ENCODE data around the gene PTPRD. TPM values are rescaled to one million over a fixed set of nuclear protein-coding genes. Genes with fewer than 3 reads are reported as not detected.

PTPRD gene
- total and polyA plus RNA-seq, 2 of the 4 experiments (the other 2 are of a cell fraction), result 0.07 to 0.18 TPM

DNA sequence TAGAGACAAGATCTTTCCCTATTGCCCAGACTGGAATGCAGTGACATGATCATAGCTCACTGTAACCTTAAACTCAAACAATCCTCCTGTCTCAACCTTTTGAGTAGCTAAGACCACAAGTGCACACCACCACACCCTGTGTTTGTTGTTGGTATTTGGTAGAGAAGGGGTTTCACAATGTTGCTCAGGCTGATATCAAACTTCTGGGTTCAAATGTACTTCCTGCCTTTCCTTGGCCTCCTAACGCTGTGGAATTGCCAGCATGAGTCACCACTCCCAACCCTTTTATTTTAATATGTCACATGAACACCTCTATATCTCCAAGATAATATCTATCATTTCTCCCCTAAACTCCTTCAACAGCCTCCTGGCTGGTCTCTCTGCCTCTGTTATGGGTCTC lies 719.0 kb downstream of the PTPRD start:
- H2BK120ac ChIP-seq (ENCODE audit: low read depth, low read length), result no peak overlapping the region
- no peak overlapping the region for H4K91ac ChIP-seq (ENCODE audit: insufficient read depth, low read depth, low read length)
- H3K4ac ChIP-seq (ENCODE audit: low read depth, low read length), result no peak overlapping the region
- no peak overlapping the region for H3K9ac ChIP-seq (ENCODE audit: low read depth, low read length)
- no peak overlapping the region for H3K4me3 ChIP-seq (ENCODE audit: insufficient read depth, low read depth, low read length)
- H2AFZ ChIP-seq (replicated peaks; ENCODE audit: low read length, poor library complexity), result no peak overlapping the region
- dilution Hi-C loops (cut with HindIII; ENCODE audit: low sequenced_read_pairs, unreplicated experiment), result no loop called here
- H3K27ac ChIP-seq (ENCODE audit: insufficient read depth, low read length), result no peak overlapping the region
- H3K9me1 ChIP-seq (ENCODE audit: insufficient read depth, low read length), result no peaks in the 10 kb centered on the region
- no peak overlapping the region for H3K14ac ChIP-seq (replicated peaks; ENCODE audit: low read depth, low read length)
- ChIA-PET POLR2A (ENCODE audit: unreplicated experiment) (no interaction called here), CTCF (no interaction called here)
- H3K36me3 ChIP-seq (ENCODE audit: control insufficient read depth, insufficient read depth, low read length), result no peaks in the 10 kb centered on the region
- no peak overlapping the region for H4K5ac ChIP-seq (ENCODE audit: low read depth, low read length)
- H2AK5ac ChIP-seq (ENCODE audit: low read depth, low read length), result no peak overlapping the region
- ATAC-seq (ENCODE audit: low read depth) (no peak), DNase-seq (no peak)
- no peaks in the 10 kb centered on the region for H3K4me1 ChIP-seq (ENCODE audit: control insufficient read depth, insufficient read depth, low read length)
- no peak overlapping the region for H4K8ac ChIP-seq (ENCODE audit: low read depth in 2 of 2, low read length in 2 of 2)
- TF ChIP-seq CHD1 (IDR thresholded peaks at IDR 0.05; ENCODE audit: low read depth, low read length) (no peak), MXI1 (IDR thresholded peaks at IDR 0.05; ENCODE audit: borderline replicate concordance, low read depth, low read length) (no peak), FOS (IDR thresholded peaks at IDR 0.05; ENCODE audit: low read depth, low read length) (no peak), POLR2A (IDR thresholded peaks at IDR 0.05; ENCODE audit: low read depth, low read length) (no peak), SMC3 (IDR thresholded peaks at IDR 0.05; ENCODE audit: low read depth, low read length) (no peak), CEBPB (IDR thresholded peaks at IDR 0.05; ENCODE audit: low read depth, low read length) (no peak), NFE2L2 (IDR thresholded peaks at IDR 0.05; ENCODE audit: low read depth, low read length) (no peak), MAZ (IDR thresholded peaks at IDR 0.05; ENCODE audit: borderline replicate concordance, low read depth, low read length) (no peak), RCOR1 (IDR thresholded peaks at IDR 0.05; ENCODE audit: insufficient replicate concordance, low read length) (no peak), MAFK (IDR thresholded peaks at IDR 0.05; ENCODE audit: low read depth, low read length) (no peak), RAD21 (IDR thresholded peaks at IDR 0.05; ENCODE audit: low read length) (no peak), RFX5 (IDR thresholded peaks at IDR 0.05; ENCODE audit: low read depth, low read length) (no peak), BHLHE40 (IDR thresholded peaks at IDR 0.05; ENCODE audit: low read depth, low read length) (no peak)
- TF ChIP-seq, protein P1, sequence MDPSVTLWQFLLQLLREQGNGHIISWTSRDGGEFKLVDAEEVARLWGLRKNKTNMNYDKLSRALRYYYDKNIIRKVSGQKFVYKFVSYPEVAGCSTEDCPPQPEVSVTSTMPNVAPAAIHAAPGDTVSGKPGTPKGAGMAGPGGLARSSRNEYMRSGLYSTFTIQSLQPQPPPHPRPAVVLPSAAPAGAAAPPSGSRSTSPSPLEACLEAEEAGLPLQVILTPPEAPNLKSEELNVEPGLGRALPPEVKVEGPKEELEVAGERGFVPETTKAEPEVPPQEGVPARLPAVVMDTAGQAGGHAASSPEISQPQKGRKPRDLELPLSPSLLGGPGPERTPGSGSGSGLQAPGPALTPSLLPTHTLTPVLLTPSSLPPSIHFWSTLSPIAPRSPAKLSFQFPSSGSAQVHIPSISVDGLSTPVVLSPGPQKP (IDR thresholded peaks at IDR 0.05; ENCODE audit: borderline replicate concordance, low read depth, low read length), result no peak
- TF ChIP-seq, protein P2, sequence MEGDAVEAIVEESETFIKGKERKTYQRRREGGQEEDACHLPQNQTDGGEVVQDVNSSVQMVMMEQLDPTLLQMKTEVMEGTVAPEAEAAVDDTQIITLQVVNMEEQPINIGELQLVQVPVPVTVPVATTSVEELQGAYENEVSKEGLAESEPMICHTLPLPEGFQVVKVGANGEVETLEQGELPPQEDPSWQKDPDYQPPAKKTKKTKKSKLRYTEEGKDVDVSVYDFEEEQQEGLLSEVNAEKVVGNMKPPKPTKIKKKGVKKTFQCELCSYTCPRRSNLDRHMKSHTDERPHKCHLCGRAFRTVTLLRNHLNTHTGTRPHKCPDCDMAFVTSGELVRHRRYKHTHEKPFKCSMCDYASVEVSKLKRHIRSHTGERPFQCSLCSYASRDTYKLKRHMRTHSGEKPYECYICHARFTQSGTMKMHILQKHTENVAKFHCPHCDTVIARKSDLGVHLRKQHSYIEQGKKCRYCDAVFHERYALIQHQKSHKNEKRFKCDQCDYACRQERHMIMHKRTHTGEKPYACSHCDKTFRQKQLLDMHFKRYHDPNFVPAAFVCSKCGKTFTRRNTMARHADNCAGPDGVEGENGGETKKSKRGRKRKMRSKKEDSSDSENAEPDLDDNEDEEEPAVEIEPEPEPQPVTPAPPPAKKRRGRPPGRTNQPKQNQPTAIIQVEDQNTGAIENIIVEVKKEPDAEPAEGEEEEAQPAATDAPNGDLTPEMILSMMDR (conservative IDR thresholded peaks at IDR 0.05; ENCODE audit: low read depth, low read length), result no peak
- TF ChIP-seq, protein P3, sequence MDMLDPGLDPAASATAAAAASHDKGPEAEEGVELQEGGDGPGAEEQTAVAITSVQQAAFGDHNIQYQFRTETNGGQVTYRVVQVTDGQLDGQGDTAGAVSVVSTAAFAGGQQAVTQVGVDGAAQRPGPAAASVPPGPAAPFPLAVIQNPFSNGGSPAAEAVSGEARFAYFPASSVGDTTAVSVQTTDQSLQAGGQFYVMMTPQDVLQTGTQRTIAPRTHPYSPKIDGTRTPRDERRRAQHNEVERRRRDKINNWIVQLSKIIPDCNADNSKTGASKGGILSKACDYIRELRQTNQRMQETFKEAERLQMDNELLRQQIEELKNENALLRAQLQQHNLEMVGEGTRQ (IDR thresholded peaks at IDR 0.05; ENCODE audit: low read depth, low read length), result no peak
- no peaks in the 10 kb centered on the region for H3K79me1 ChIP-seq (ENCODE audit: low read depth in 1 of 2, low read length in 2 of 2)
- in situ Hi-C loops (cut with MboI; ENCODE audit: low sequenced_read_pairs), result no loop called here
- H2AK9ac ChIP-seq (replicated peaks; ENCODE audit: low read depth, low read length, poor library complexity), result no peak overlapping the region
- no peak overlapping the region for H3K4me2 ChIP-seq (ENCODE audit: low read depth, low read length)
- no peak overlapping the region for H3K23ac ChIP-seq (ENCODE audit: low read depth, low read length)
- H2BK15ac ChIP-seq (ENCODE audit: low read depth, low read length), result no peak overlapping the region
- intact Hi-C loops (cut with micrococcal nuclease), result no loop called here
- no peak overlapping the region for H2BK20ac ChIP-seq (ENCODE audit: low read depth, low read length)
- no peaks in the 10 kb centered on the region for H4K20me1 ChIP-seq (ENCODE audit: insufficient read depth, low read length)
- H3K9me3 ChIP-seq (ENCODE audit: control insufficient read depth, insufficient read depth, low read length), result no peaks in the 10 kb centered on the region
- no TSS peak for BruUV-seq (replicated peaks)
- no peak overlapping the region for H2BK5ac ChIP-seq (ENCODE audit: low read depth, low read length, poor library complexity, severe bottlenecking)
- no peak overlapping the region for H3K18ac ChIP-seq (ENCODE audit: low read depth, low read length)
- no peak overlapping the region for H3K56ac ChIP-seq (ENCODE audit: extremely low read depth, insufficient read depth, low read length)
- no CpG with 5 or more reads among the region's 1 CpG for WGBS, 2 experiments (ENCODE audit: extremely low coverage in 2 of 2, insufficient read length in 1 of 2)
- no peaks in the 10 kb centered on the region for H3K27me3 ChIP-seq (ENCODE audit: control insufficient read depth, insufficient read depth, low read length)
